HepG2 (cell line): ENCODE results near the gene MACROH2A1. TPM values are rescaled to one million over a fixed set of nuclear protein-coding genes. Genes with fewer than 3 reads are reported as not detected.

Source experiments
- ATAC-seq: fragments of 200-7000 bp; cut with Tn5 transposase; 3 replicates; pipeline ENCODE4 v1.9.1; 2020; ENCODE audit warnings: mild to moderate bottlenecking, moderate library complexity
- BruUV-seq: library from RNA; stranded (reverse); fragments of 400-500 nt; replicated peaks from 2 replicates; lab custom pipeline; 2021; lab: Mats Ljungman, UMichigan
- CTCF ChIA-PET: fragments of 300-600 bp; formaldehyde crosslinking; extraction: SDS; loops from one replicate; lab custom pipeline; 2021; ENCODE audit warnings: low total read pairs, inconsistent platforms, low intra/inter-chr PET ratio; lab: Yijun Ruan, JAX
- POLR2A ChIA-PET: fragments of 350-600 bp; sonication (Branson Sonifier 250); formaldehyde crosslinking; loops from one replicate; lab custom pipeline; 2020; ENCODE audit warnings: antibody characterized with exemption, inconsistent platforms; lab: Yijun Ruan, JAX
- DNase-seq: peaks from one replicate; pipeline ENCODE4 v3.0.0-alpha.2; 2015; ENCODE audit warnings: low spot score
- FAIRE-seq: peaks from 3 replicates; lab custom pipeline; 2011; peaks lifted over from hg19 to GRCh38; lab: Jason Lieb, UNC
- H2AFZ ChIP-seq: one replicate; pipeline ENCODE4 v1.6.1; 2011; ENCODE audit warnings: low read length, inconsistent platforms
- H3K27ac ChIP-seq: fragments of 300-600 bp; 3 replicates; pipeline ENCODE4 v1.8.0; 2011; ENCODE audit warnings: mixed run types, mild to moderate bottlenecking, mixed read lengths, low read length, inconsistent platforms; ENCODE audit not compliant: insufficient read depth; ENCODE audit errors: extremely low read length
- H3K27me3 ChIP-seq, 2 experiments: fragments of 200-600 bp in 1 of 2; 2 replicates in 1 of 2; 3 replicates in 1 of 2; pipeline versions ENCODE4 v1.6.0 to v1.8.0; 2011; ENCODE audit warnings: low read length in 2 of 2, mild to moderate bottlenecking in 2 of 2, moderate library complexity in 2 of 2, inconsistent platforms in 1 of 2; ENCODE audit not compliant: insufficient read depth in 2 of 2, control insufficient read depth in 1 of 2
- H3K36me3 ChIP-seq, 2 experiments: fragments of 200-600 bp in 1 of 2; replicated peaks in 1 of 2; 2 replicates in 1 of 2; 3 replicates in 1 of 2; pipeline versions ENCODE4 v1.5.1 to v1.8.0; 2011; ENCODE audit warnings: low read length in 2 of 2, inconsistent platforms in 1 of 2; ENCODE audit not compliant: insufficient read depth in 2 of 2, control insufficient read depth in 1 of 2
- H3K4me1 ChIP-seq: 2 replicates; pipeline ENCODE4 v1.5.1; 2012; ENCODE audit warnings: low read length, inconsistent platforms; ENCODE audit not compliant: insufficient read depth
- H3K4me2 ChIP-seq: 2 replicates; pipeline ENCODE4 v1.6.0; 2011; ENCODE audit warnings: low read depth, low read length, inconsistent platforms
- H3K4me3 ChIP-seq, 3 experiments: fragments of 200-600 bp in 1 of 3; sonication (generic), shearing (Covaris generic) in 1 of 3; replicated peaks in 1 of 3; 2 replicates each; pipeline ENCODE4 v1.5.1; 2011 to 2016; ENCODE audit warnings: low read length in 3 of 3, inconsistent platforms in 2 of 3, low read depth in 2 of 3, mild to moderate bottlenecking in 2 of 3, control low read depth in 1 of 3, mixed read lengths in 1 of 3; ENCODE audit not compliant: insufficient read depth in 1 of 3
- H3K79me2 ChIP-seq: one replicate; pipeline ENCODE4 v1.6.1; 2011; ENCODE audit warnings: low read length, inconsistent platforms; ENCODE audit not compliant: insufficient read depth
- H3K9ac ChIP-seq: 2 replicates; pipeline ENCODE4 v1.6.0; 2011; ENCODE audit warnings: mild to moderate bottlenecking, low read depth, low read length, inconsistent platforms; ENCODE audit not compliant: insufficient read depth
- H3K9me3 ChIP-seq: 2 replicates; pipeline ENCODE4 v1.5.1; 2012; ENCODE audit warnings: mild to moderate bottlenecking, low read length
- H4K20me1 ChIP-seq: 2 replicates; pipeline ENCODE4 v1.6.0; 2011; ENCODE audit warnings: inconsistent platforms, mild to moderate bottlenecking, low read length, moderate library complexity; ENCODE audit not compliant: insufficient read depth
- CENPX ChIP-seq: sonication (generic); formaldehyde crosslinking; IDR thresholded peaks from 2 replicates; pipeline ENCODE4 v1.9.0; 2021; ENCODE audit warnings: mild to moderate bottlenecking, missing genetic modification reagents, moderate library complexity
- ELF4 ChIP-seq: sonication (generic); formaldehyde crosslinking; IDR thresholded peaks from 2 replicates; pipeline ENCODE4 v1.5.0; 2020; ENCODE audit warnings: missing genetic modification reagents, mild to moderate bottlenecking, moderate library complexity, borderline replicate concordance
- FIP1L1 ChIP-seq: fragments of 200-400 bp; formaldehyde crosslinking; IDR thresholded peaks from 2 replicates; pipeline ENCODE4 v1.6.1; 2018; ENCODE audit warnings: low read depth, mild to moderate bottlenecking, low read length, moderate library complexity, borderline replicate concordance; ENCODE audit not compliant: insufficient read depth
- HOXA3 ChIP-seq: sonication (generic); formaldehyde crosslinking; IDR thresholded peaks from 2 replicates; pipeline ENCODE4 v1.5.0; 2020; ENCODE audit warnings: missing genetic modification reagents
- MATR3 ChIP-seq: sonication (generic); formaldehyde crosslinking; IDR thresholded peaks from 2 replicates; pipeline ENCODE4 v1.4.0; 2020; ENCODE audit warnings: missing genetic modification reagents
- MBD4 ChIP-seq: IDR thresholded peaks from 2 replicates; pipeline ENCODE4 v1.6.1; 2012; ENCODE audit warnings: low read length, inconsistent platforms, borderline replicate concordance
- MED1 ChIP-seq: sonication (generic); formaldehyde crosslinking; IDR thresholded peaks from 2 replicates; pipeline ENCODE4 v1.4.0; 2020; ENCODE audit warnings: missing genetic modification reagents
- MLLT10 ChIP-seq: sonication (generic); formaldehyde crosslinking; IDR thresholded peaks from 2 replicates; pipeline ENCODE4 v1.4.0; 2020; ENCODE audit warnings: missing genetic modification reagents
- SRF ChIP-seq: IDR thresholded peaks from 2 replicates; pipeline ENCODE4 v1.6.1; 2011; ENCODE audit warnings: mild to moderate bottlenecking, low read depth, low read length, moderate library complexity
- ZNF292 ChIP-seq: sonication (generic); formaldehyde crosslinking; IDR thresholded peaks from 2 replicates; pipeline ENCODE4 v1.8.1; 2022; ENCODE audit warnings: mild to moderate bottlenecking, low read depth, missing genetic modification reagents, borderline replicate concordance
- WGBS: methylation state at CpG from one replicate; pipeline ENCODE4 v1.1.6; 2017; ENCODE audit warnings: low lambda C conversion rate; 5-methylcytosine and 5-hydroxymethylcytosine counted together
- in situ Hi-C: cut with HindIII; loops from 2 replicates; pipeline ENCODE4 v1.10.0; 2017; ENCODE audit warnings: low pct_unique_long_range_greater_than_20kb; ENCODE audit not compliant: extremely low pct_ligation_motif_present
- intact Hi-C: fragments of 100-400 bp; cut with micrococcal nuclease; formaldehyde crosslinking; loops from one replicate; pipeline ENCODE4 v1.10.0; 2022; ENCODE audit not compliant: unreplicated experiment
- polyA plus RNA-seq, 8 experiments: library from polyadenylated mRNA; depleted of rRNA in 3 of 8; stranded (reverse) in 7 of 8; unstranded in 1 of 8; fragments of >200 nt; fragmentation: Illumina TruSeq in 4 of 8; extraction: Trizol in 4 of 8; gene quantifications; 2 replicates each; pipeline versions ENCODE4 v1.2.1 to v1.2.3, GENCODE V29; 2011 to 2016; ENCODE audit warnings: low read depth in 4 of 8, missing spikeins in 1 of 8, mixed read lengths in 1 of 8; ENCODE audit not compliant: insufficient read depth in 1 of 8
- total RNA-seq, 5 experiments: library from RNA; depleted of rRNA; stranded (reverse); fragments of >200 nt; fragmentation: Illumina TruSeq; extraction: Trizol; gene quantifications; 2 replicates each; pipeline ENCODE4 v1.2.3, GENCODE V29; 2016; ENCODE audit warnings: low read depth in 1 of 5
- TF ChIP-seq, protein P1 (sequence below): sonication (generic); formaldehyde crosslinking; IDR thresholded peaks from 2 replicates; pipeline ENCODE4 v1.5.0; 2020; ENCODE audit warnings: mild to moderate bottlenecking, missing genetic modification reagents
- TF ChIP-seq, protein P2 (sequence below): sonication (generic); formaldehyde crosslinking; IDR thresholded peaks from 2 replicates; pipeline ENCODE4 v1.4.0; 2020; ENCODE audit warnings: mild to moderate bottlenecking, missing genetic modification reagents, borderline replicate concordance
- TF ChIP-seq, protein P3 (sequence below): IDR thresholded peaks from 2 replicates; pipeline ENCODE4 v1.6.1; 2016; ENCODE audit warnings: low read depth, borderline replicate concordance

MACROH2A1 gene
- total and polyA plus RNA-seq, 2 of the 13 experiments (the other 11 are each of a cell fraction or from before 2014, with no cell fraction given) = 69.1 to 158 TPM

DNA sequence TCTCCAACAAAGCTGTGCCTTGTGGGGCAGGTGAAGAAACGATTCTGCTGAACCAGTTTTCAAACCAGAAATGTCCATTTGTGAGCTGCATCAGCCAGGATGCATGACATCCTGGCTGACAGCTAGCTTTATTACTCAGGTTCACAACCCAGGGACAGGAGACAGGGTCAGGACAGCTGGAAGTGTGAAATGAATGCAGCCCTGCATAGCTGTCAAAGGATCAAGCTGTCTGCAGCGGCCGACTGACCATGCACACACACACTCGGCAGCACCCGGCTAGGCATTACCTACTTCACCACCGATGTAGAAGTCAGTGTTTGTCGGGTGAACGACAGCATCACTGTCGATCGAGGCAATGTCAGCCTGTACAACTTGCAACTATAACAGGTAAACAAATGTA is 48.5 kb downstream of the MACROH2A1 start:
- TF ChIP-seq, protein P1, sequence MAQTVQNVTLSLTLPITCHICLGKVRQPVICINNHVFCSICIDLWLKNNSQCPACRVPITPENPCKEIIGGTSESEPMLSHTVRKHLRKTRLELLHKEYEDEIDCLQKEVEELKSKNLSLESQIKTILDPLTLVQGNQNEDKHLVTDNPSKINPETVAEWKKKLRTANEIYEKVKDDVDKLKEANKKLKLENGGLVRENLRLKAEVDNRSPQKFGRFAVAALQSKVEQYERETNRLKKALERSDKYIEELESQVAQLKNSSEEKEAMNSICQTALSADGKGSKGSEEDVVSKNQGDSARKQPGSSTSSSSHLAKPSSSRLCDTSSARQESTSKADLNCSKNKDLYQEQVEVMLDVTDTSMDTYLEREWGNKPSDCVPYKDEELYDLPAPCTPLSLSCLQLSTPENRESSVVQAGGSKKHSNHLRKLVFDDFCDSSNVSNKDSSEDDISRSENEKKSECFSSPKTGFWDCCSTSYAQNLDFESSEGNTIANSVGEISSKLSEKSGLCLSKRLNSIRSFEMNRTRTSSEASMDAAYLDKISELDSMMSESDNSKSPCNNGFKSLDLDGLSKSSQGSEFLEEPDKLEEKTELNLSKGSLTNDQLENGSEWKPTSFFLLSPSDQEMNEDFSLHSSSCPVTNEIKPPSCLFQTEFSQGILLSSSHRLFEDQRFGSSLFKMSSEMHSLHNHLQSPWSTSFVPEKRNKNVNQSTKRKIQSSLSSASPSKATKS (CRISPR knock-in tag) = no peak
- TF ChIP-seq ZNF292 (CRISPR knock-in tag) = no peak
- Histone ChIP-seq H3K4me1 (no peaks in the 10 kb centered on the region), H3K79me2 (no peaks in the 10 kb centered on the region), H3K9ac (no peak overlapping the region), H3K36me3 (peaks cover 33 to 77% of the 10 kb centered on the region in 2 experiments; a peak in 4 of 5 replicates), H3K4me3 (no peak overlapping the region), H3K4me2 (no peak overlapping the region), H2AFZ (no peak overlapping the region), H3K9me3 (no peaks in the 10 kb centered on the region), H3K27me3 (no peaks in the 10 kb centered on the region), H4K20me1 (no peaks in the 10 kb centered on the region), H3K27ac (no peak overlapping the region)
- DNase-seq (no peak), ATAC-seq (no peak), FAIRE-seq (no peak)
- in situ Hi-C loops (no loop called here), intact Hi-C loops (no loop called here)
- ChIA-PET POLR2A (no interaction called here), CTCF (no interaction called here)
- BruUV-seq = no TSS peak
- 100% methylated on average over 10 of the region's 10 CpGs for WGBS

DNA sequence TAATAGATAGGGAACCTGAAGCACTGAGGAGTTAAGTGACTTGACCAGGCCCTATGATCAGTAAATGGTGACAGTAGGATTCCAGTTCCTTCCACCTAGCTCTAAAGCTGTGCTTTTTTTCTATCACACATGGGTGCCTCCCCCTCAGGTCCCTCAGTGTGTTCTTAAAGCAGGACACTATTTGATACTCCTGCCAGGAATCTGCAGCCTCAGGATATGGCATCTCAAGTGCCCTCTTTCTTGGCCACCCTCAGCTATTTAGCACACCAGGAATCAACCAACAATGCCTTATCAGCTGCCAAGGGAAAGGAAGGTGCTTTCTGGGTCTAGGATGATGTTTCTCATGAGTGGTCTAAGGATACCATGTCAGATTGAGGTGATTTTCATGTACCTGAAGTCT is 49.1 kb downstream of the MACROH2A1 start:
- Histone ChIP-seq H3K9ac (no peak overlapping the region), H3K4me1 (no peaks in the 10 kb centered on the region), H3K36me3 (peaks cover 33 to 77% of the 10 kb centered on the region in 2 experiments; a peak in 4 of 5 replicates), H3K79me2 (no peaks in the 10 kb centered on the region), H3K4me3 (no peak overlapping the region), H2AFZ (no peak overlapping the region), H3K27ac (no peak overlapping the region), H4K20me1 (no peaks in the 10 kb centered on the region), H3K4me2 (no peak overlapping the region), H3K27me3 (no peaks in the 10 kb centered on the region), H3K9me3 (no peaks in the 10 kb centered on the region)
- no peak for DNase-seq
- no peak for FAIRE-seq
- ChIA-PET POLR2A (no interaction called here), CTCF (no interaction called here)
- in situ Hi-C loops (no loop called here), intact Hi-C loops (no loop called here)
- no peak for ATAC-seq
- no TSS peak for BruUV-seq
- TF ChIP-seq ELF4 (CRISPR knock-in tag) (no peak), MLLT10 (CRISPR knock-in tag) (no peak), CENPX (CRISPR knock-in tag) (no peak), HOXA3 (CRISPR knock-in tag) (no peak), MBD4 (no peak), SRF (no peak), MATR3 (CRISPR knock-in tag) (no peak), FIP1L1 (no peak), MED1 (no peak)
- TF ChIP-seq, protein P2, sequence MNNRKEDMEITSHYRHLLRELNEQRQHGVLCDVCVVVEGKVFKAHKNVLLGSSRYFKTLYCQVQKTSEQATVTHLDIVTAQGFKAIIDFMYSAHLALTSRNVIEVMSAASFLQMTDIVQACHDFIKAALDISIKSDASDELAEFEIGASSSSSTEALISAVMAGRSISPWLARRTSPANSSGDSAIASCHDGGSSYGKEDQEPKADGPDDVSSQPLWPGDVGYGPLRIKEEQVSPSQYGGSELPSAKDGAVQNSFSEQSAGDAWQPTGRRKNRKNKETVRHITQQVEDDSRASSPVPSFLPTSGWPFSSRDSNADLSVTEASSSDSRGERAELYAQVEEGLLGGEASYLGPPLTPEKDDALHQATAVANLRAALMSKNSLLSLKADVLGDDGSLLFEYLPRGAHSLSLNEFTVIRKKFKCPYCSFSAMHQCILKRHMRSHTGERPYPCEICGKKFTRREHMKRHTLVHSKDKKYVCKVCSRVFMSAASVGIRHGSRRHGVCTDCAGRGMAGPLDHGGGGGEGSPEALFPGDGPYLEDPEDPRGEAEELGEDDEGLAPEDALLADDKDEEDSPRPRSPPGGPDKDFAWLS (CRISPR knock-in tag) = no peak
- TF ChIP-seq, protein P3, sequence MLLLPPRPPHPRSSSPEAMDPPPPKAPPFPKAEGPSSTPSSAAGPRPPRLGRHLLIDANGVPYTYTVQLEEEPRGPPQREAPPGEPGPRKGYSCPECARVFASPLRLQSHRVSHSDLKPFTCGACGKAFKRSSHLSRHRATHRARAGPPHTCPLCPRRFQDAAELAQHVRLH = no peak
- TF ChIP-seq, all 625 proteins: peak for 0
